GM19455 (cell line): ENCODE results near the gene ESYT3.
"Not testable (repeated sequence)": the region's sequence is repeated elsewhere in the genome, so short reads cannot be mapped to it uniquely, and the experiment has no call there.

ENCODE experiments used
- ATAC-seq: cut with Tn5 transposase; IDR thresholded peaks from one replicate; pipeline ENCODE4 v1.9.1; 2021; ENCODE audit not compliant: unreplicated experiment

Gene ESYT3

DNA sequence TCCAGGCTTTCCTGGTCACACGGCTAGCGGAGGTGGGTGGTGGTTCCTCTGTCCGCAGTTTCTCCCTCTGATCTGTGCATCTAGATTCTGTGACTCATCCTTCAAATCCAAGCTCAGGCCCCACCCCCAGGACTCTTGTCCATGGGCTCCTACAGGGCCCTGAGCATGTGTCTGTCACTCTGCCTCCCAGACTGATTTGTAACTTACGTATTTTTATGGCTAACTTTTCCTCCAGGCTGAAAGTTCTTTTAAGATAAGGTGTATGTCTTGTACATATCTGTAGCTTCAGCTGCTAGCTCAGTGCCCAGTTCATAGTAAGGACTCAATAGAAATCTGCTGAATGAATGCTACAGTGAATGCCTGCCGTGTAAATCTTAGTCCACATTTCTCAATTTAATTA, 8.0 kb downstream of the ESYT3 start:
- ATAC-seq, result no peak

- ATAC-seq, result no peak
Observed at GRCh38 chr3:138443091-138443490, 8.7 kb downstream of the ESYT3 start.

GRCh38 chr3:138443521-138444503, 9.4 kb downstream of the ESYT3 start:
- no peak for ATAC-seq

GRCh38 chr3:138445236-138445635, 10.8 kb downstream of the ESYT3 start:
- ATAC-seq, result no peak

- ATAC-seq, result no peak
Observed at GRCh38 chr3:138445654-138446053, 11.2 kb downstream of the ESYT3 start.

DNA sequence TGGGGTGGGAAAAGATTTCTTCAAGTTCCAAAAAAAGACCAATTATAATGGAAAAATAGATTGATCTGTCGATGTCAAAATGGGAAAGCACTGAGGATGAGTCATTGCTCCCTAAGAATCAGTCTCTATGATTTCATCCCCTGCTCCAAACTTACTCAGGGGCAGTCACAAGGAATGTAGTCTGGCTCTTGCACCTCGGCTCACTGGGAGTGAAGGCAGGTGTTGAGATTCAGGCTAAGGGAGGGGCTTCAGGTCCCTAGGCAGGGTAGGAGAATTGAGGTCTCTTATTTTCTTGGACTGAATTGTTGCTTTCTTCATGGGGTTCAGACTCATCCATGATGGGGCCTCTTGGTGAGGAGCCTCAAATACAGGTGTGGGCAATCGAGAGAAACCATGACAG, 14.2 kb downstream of the ESYT3 start:
- ATAC-seq, result no peak

DNA sequence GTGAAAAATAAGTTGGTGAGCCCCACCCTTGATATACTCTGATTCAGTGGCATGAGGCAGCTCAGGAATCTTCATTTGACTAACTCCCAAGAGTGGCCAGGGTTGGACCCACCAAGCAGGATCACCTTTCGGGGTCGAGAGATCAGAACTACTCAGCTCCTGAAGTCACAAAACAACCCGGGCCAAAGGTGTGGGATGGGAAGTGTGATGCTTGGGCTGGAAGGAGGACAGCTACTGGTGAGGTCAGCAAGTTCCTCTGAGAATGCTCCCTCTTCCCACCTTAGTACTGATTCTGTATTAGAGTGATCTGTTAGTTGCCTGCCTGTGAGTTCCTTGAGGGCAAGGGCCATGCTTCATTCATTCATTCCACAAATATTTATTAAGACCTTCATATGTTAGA, 15.1 kb downstream of the ESYT3 start:
- ATAC-seq, result no peak

GRCh38 chr3:138450181-138450580, 15.8 kb downstream of the ESYT3 start:
- no peak for ATAC-seq

- ATAC-seq, result no peak
Observed at GRCh38 chr3:138450704-138451424, 16.4 kb downstream of the ESYT3 start.

GRCh38 chr3:138451595-138452162, 17.3 kb downstream of the ESYT3 start:
- ATAC-seq, result no peak

DNA sequence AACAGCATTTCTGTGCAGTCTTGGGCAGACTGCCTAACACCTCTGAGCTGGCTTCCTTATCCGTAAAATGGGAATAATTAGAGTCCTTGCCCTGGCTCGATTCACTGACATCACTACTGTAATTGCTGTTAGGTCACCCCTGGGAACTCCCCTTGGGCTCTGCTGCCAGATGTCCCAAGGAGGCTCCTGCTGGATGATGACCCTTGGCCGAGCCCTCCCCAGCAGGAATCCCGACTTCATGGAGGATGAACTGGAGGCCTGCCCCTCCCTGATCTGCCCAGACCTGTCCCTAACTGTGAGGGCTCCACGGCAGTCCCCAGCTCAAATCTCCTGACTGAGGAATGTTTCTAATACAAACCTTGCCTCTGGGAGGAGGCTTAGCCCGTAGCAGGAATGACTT, 18.0 kb downstream of the ESYT3 start:
- no peak for ATAC-seq

GRCh38 chr3:138453940-138454339, 19.5 kb downstream of the ESYT3 start:
- not testable (repeated sequence) for ATAC-seq

GRCh38 chr3:138455801-138456716, 21.6 kb downstream of the ESYT3 start:
- ATAC-seq, result no peak

DNA sequence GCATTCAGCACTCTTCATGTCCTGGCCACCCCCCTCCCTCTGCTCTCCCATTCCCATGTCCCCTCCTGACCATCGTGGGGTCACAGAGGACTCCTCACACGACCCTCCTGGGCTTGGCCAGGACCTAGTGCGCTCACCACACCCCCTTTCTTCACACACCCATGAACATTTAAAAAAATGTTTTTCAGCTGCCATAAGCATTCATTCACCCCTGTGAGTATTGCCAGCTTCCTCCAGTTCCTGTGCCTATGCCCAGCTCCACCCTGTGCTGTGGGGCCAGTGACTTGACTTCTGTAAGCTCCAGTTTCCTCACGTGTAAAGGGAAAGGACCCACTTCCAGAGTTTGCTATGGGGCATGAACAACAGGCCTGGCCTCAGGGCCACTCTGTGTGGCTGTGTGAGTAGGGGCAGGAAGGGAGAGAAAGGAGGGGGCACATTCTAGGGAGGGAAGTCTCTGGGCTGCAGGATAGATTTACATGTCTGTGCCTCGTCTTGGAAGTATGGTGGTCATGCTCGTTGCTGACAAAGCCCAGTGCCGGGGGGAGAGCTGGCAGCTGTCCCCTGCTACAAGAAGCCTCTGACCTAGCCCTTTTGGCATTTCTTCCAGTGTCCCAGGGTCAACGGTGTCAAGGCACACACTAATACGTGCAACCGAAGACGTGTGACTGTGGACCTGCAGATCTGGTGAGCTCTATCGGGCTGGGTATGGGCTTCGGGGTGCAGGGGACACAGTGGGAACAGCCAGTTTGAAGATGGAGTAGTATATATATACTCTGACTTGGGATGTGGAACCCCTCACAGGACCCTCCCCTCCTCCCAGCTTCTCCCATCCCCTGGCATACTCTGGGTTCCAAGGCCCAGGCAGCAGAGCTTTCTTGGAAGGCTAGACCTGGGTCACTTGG, 22.8 kb downstream of the ESYT3 start:
- no peak for ATAC-seq

DNA sequence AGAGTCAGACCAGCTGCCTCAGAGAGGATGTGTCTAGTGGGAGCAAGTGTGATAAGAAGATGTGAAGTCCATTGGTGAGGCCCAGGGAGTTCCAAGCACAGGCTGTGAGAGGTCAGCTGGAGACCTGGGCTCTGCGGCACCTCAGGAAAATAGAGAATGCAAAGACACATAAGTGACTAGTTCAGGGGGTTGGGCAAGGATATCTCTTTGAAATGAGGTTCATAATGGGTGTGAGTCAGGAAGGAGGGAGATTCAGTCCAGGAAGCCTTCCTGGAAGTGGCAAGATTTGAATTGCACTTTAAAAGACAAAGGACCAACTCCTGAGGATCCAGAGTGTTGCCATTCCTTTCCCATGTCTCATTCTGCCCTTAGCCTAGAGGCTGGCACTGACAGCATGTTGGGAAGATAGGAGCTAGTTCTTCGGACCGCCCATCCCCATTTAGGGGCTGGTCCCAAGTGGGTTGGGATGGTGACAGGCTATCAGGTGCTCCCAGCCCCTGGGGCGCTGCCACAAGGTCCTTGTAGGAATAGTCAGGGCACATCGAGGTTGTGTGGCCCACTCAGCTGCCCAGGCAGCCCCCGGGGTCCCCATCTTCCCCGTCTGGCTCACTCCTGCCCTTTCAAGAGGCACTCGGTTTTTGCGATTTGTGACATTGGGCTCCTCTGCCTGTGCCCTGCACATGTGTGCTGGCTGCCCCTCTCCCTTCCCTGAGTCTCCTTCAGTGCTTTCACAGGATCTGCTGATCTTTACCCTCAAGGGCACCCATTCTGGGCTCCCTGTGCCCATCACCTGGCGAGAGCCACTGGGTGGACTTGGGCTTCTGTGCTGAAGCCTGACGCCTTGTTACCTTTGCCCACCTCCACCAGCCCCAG, 23.7 kb downstream of the ESYT3 start:
- ATAC-seq, result no peak

GRCh38 chr3:138458774-138459499, 24.5 kb downstream of the ESYT3 start:
- no peak for ATAC-seq

- ATAC-seq, result no peak
Observed at GRCh38 chr3:138459619-138460535, 25.5 kb downstream of the ESYT3 start.
